Common myeloid progenitor, CD34-positive (primary cell): ENCODE data around the gene PCID2.
"Not testable (repeated sequence)": the region's sequence is repeated elsewhere in the genome, so short reads cannot be mapped to it uniquely, and the experiment has no call there.

Source experiments
- CTCF ChIA-PET: fragments of 350-600 bp; sonication (Branson Sonifier 250); formaldehyde crosslinking; loops from one replicate; lab custom pipeline; 2021; ENCODE audit warnings: antibody characterized with exemption; lab: Charles Lee
- POLR2A ChIA-PET: fragments of 350-600 bp; sonication (Branson Sonifier 250); formaldehyde crosslinking; loops from one replicate; lab custom pipeline; 2021; ENCODE audit warnings: antibody characterized with exemption; lab: Charles Lee
- DNase-seq, 3 donors: peaks; one replicate each; pipeline versions ENCODE4 v3.0.0 to v3.0.0-alpha.2; 2013
- H3K27ac ChIP-seq, 2 experiments: 1 replicate in 1 of 2; 2 replicates in 1 of 2; pipeline ENCODE4 v1.7.0; 2013; ENCODE audit warnings: inconsistent platforms in 2 of 2, low read length in 2 of 2, mild to moderate bottlenecking in 2 of 2, low read depth in 1 of 2, moderate library complexity in 1 of 2; ENCODE audit not compliant: severe bottlenecking in 2 of 2, insufficient read depth in 1 of 2, poor library complexity in 1 of 2
- H3K27me3 ChIP-seq, 5 experiments: replicated peaks in 2 of 5; 1 replicate in 3 of 5; 2 replicates in 2 of 5; pipeline versions ENCODE4 v1.6.1 to v1.7.0; 2013; ENCODE audit warnings: low read length in 4 of 5, mild to moderate bottlenecking in 2 of 5, moderate library complexity in 2 of 5, inconsistent platforms in 1 of 5; ENCODE audit not compliant: insufficient read depth in 5 of 5, control insufficient read depth in 4 of 5
- H3K36me3 ChIP-seq, 4 experiments: 1 replicate in 2 of 4; 2 replicates in 2 of 4; pipeline versions ENCODE4 v1.6.1 to v1.7.0; 2013; ENCODE audit warnings: low read length in 3 of 4, control low read depth in 1 of 4, mild to moderate bottlenecking in 1 of 4; ENCODE audit not compliant: control insufficient read depth in 4 of 4, insufficient read depth in 4 of 4
- H3K4me1 ChIP-seq, 4 experiments: 1 replicate in 3 of 4; 2 replicates in 1 of 4; pipeline versions ENCODE4 v1.6.1 to v1.7.1; 2013; ENCODE audit warnings: low read length in 3 of 4, mild to moderate bottlenecking in 3 of 4, control low read depth in 1 of 4, inconsistent platforms in 1 of 4, moderate library complexity in 1 of 4; ENCODE audit not compliant: control insufficient read depth in 4 of 4, insufficient read depth in 4 of 4; ENCODE audit errors: control extremely low read depth in 1 of 4
- H3K4me3 ChIP-seq, 7 experiments: 1 replicate in 4 of 7; 2 replicates in 3 of 7; pipeline versions ENCODE4 v1.5.1 to v1.7.0; 2013; ENCODE audit warnings: mild to moderate bottlenecking in 7 of 7, low read length in 6 of 7, moderate library complexity in 6 of 7, inconsistent platforms in 2 of 7, low read depth in 2 of 7, control low read depth in 1 of 7; ENCODE audit not compliant: insufficient read depth in 4 of 7, control insufficient read depth in 1 of 7; ENCODE audit errors: extremely low read depth in 1 of 7
- H3K9me3 ChIP-seq, 5 experiments: 1 replicate in 4 of 5; 2 replicates in 1 of 5; pipeline versions ENCODE4 v1.6.1 to v1.7.1; 2013; ENCODE audit warnings: low read length in 4 of 5, mild to moderate bottlenecking in 2 of 5, inconsistent platforms in 1 of 5, low read depth in 1 of 5, moderate library complexity in 1 of 5; ENCODE audit not compliant: control insufficient read depth in 4 of 5, insufficient read depth in 2 of 5; ENCODE audit errors: control extremely low read depth in 1 of 5
- WGBS: methylation state at CpG from one replicate; pipeline ENCODE4 v1.1.5; 2013; ENCODE audit not compliant: insufficient coverage; 5-methylcytosine and 5-hydroxymethylcytosine counted together

The PCID2 gene

GRCh38 chr13:113161975-113162374 lies 46.5 kb downstream of the PCID2 start:
- no CpG with 5 or more reads among the region's 13 CpGs for WGBS
- POLR2A ChIA-PET, H3K4me3 ChIP-seq, CTCF ChIA-PET, DNase-seq, H3K36me3 ChIP-seq, H3K27ac ChIP-seq, H3K9me3 ChIP-seq: not testable (repeated sequence)
- peaks cover 0 to 14% (median 4%) of the 10 kb centered on the region in 5 experiments for H3K27me3 ChIP-seq
- H3K4me1 ChIP-seq, result peaks cover 0 to 14% (median 7%) of the 10 kb centered on the region in 4 experiments

DNA sequence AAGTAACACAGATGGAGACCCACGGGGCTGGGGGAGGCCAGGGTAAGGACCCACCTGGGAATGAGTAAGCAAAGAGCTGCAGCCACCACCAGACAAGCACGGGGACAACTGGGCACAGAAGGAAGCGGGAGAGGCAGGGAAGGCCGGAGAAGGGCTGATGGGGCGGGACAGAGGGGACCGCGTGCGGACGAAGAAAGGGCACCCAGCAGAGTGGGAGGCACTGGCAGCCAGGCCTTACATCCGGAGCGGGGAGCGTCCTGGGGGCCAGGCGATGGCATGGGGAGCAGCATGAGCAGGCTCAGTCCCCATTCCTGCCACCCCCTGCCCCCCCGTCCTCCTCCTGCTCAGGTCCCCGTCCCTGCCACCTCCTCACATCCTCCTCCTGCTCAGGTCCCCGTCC lies 47.0 kb downstream of the PCID2 start:
- no peak overlapping the region for H3K4me3 ChIP-seq
- H3K36me3 ChIP-seq, result no peaks in the 10 kb centered on the region
- 64% methylated on average over 13 of the region's 16 CpGs for whole genome bisulfite sequencing
- ChIA-PET POLR2A (no interaction called here), CTCF (no interaction called here)
- H3K27ac ChIP-seq, result no peak overlapping the region
- no peak for DNase-seq
- peaks cover 0 to 14% (median 7%) of the 10 kb centered on the region in 4 experiments for H3K4me1 ChIP-seq
- H3K27me3 ChIP-seq, result peaks cover 0 to 14% (median 4%) of the 10 kb centered on the region in 5 experiments
- H3K9me3 ChIP-seq, result peaks cover 0 to under 1% (median 0%) of the 10 kb centered on the region in 5 experiments

- Histone ChIP-seq H3K36me3 (no peaks in the 10 kb centered on the region), H3K27ac (no peak overlapping the region), H3K9me3 (peaks cover 0 to 4% (median 1%) of the 10 kb centered on the region in 5 experiments), H3K4me3 (no peak overlapping the region), H3K4me1 (peaks cover 0 to 14% (median 7%) of the 10 kb centered on the region in 4 experiments), H3K27me3 (peaks cover 0 to 14% (median 4%) of the 10 kb centered on the region in 5 experiments)
- POLR2A ChIA-PET, result no interaction called here
- WGBS, result 79% methylated on average over 11 of the region's 12 CpGs
- DNase-seq, result no peak
- CTCF ChIA-PET, result no interaction called here
Observed at GRCh38 chr13:113160983-113161382, 47.5 kb downstream of the PCID2 start.

GRCh38 chr13:113159701-113160100 lies 48.8 kb downstream of the PCID2 start:
- CTCF ChIA-PET, result no interaction called here

DNA sequence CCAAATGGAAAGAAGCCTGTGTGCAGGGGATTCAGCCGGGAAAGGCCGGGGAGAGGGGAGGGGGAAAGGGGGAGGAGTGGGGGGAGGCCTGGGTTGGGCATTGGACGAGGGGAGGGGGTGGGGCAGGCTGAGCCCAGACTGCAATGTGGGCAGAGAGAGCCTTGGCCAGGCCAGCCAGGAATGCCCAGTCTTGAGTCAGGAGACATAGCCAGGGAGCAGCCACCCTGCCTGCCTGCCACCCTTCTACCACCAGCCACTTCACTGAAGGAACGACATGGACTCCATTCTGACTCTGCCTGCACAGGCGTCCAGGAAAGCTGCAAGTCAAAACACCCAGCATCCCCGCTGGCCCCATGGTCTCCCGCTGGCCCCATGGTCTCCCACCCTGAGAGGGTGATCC lies 49.5 kb downstream of the PCID2 start:
- Histone ChIP-seq H3K4me3 (no peak overlapping the region), H3K4me1 (peaks cover 0 to 15% (median 13%) of the 10 kb centered on the region in 4 experiments), H3K27me3 (peaks cover 0 to 14% (median 4%) of the 10 kb centered on the region in 5 experiments), H3K9me3 (peaks cover 0 to 4% (median 2%) of the 10 kb centered on the region in 5 experiments), H3K27ac (no peak overlapping the region), H3K36me3 (no peaks in the 10 kb centered on the region)
- 89% methylated on average over 4 of the region's 7 CpGs for WGBS
- ChIA-PET POLR2A (no interaction called here), CTCF (no interaction called here)
- DNase-seq, result no peak

More at GRCh38 chr13:113159701-113160100, 48.8 kb downstream of the PCID2 start:
- Histone ChIP-seq H3K4me3 (no peak overlapping the region), H3K27ac (no peak overlapping the region), H3K36me3 (no peaks in the 10 kb centered on the region), H3K9me3 (peaks cover 0 to 4% (median 2%) of the 10 kb centered on the region in 5 experiments), H3K4me1 (peaks cover 0 to 17% (median 10%) of the 10 kb centered on the region in 4 experiments), H3K27me3 (peaks cover 0 to 14% (median 4%) of the 10 kb centered on the region in 5 experiments)
- no peak for DNase-seq
- POLR2A ChIA-PET, result no interaction called here
- 94% methylated on average over 15 of the region's 20 CpGs for WGBS

GRCh38 chr13:113157929-113158747 lies 50.3 kb downstream of the PCID2 start, which contains the start of gene PROZ:
PROZ (plus strand) TSS chr13:113158648; CDS start chr13:113158661, 13 bp downstream.
- ChIA-PET CTCF (interaction anchor here (1.0 kb wide), 1 partner anchor 27 kb away, joined by 4 read pairs; no protein-coding TSS in a partner anchor), POLR2A (no interaction called here)
- Histone ChIP-seq H3K4me1 (peaks cover 3 to 21% (median 19%) of the 10 kb centered on the region in 4 experiments), H3K27me3 (peaks cover 0 to 18% (median 2%) of the 10 kb centered on the region in 5 experiments), H3K9me3 (peaks cover 0 to 4% (median 2%) of the 10 kb centered on the region in 5 experiments), H3K27ac (no peak within 1 kb of the TSS), H3K36me3 (no peaks in the 10 kb centered on the region), H3K4me3 (no peak within 1 kb of the TSS)
- WGBS, result 87% methylated on average over 14 of the region's 16 CpGs
- DNase-seq, result no peak
